GM21723 (cell line): ENCODE measurements around the gene SERTAD3.
A peak's percentile ranks its signal among the peaks of the same experiment; 100 is the strongest.
"Not testable (repeated sequence)": the region's sequence is repeated elsewhere in the genome, so short reads cannot be mapped to it uniquely, and the experiment has no call there.

Experiments used
- ATAC-seq: cut with Tn5 transposase; IDR thresholded peaks from one replicate; pipeline ENCODE4 v1.9.1; 2021; ENCODE audit warnings: mild to moderate bottlenecking, moderate library complexity; ENCODE audit not compliant: unreplicated experiment

SERTAD3 gene

DNA sequence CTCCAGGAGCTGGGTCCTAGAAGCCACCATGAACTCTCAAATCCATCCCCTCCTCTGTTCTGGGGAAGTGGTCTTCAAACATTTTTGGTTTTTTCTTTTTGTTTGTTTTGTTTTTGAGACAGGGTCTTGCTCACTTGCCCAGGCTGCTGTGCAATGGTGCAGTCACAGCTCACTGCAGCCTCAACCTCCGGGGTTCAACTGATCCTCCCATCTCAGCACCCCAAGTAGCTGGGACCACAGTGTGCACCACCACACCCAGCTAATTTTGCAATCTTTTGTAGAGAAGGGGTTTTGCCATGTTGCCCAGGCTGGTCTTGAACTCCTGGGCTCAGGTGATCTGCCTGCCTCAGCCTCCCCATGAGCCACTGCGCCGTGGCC, 14.5 kb upstream of the SERTAD3 start:
- ATAC-seq: no peak

DNA sequence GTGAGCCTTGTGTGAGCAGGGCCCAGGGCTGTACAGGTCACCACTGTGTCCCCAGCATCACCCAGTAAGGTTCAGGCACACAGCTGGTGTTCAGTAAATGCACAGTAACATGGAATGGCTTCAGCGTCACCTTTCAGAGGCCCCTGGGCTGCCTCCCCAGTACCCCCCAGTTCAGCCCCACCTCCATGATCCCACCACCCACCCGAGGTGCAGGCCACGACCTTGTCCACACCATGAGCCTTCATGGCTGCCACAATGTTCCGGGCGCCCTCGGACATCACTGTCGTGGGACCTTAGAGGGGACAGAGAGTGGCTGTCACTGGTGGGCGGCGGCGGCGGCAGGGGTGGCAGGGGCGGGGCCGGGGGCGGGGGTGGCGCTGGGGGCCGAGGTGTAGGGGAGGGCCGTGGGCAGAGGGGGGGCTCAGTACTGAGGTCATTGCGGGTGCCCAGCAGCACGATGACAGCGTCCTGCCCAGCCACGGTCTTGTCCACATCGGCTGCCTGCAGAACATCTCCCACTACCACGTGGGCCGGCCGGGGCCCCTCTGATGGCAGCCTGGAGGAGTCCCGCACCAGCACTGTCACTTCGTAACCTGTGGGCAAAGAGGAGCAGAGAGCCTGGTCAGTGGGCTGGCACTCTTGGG, 13.9 kb upstream of the SERTAD3 start:
- no peak for ATAC-seq

DNA sequence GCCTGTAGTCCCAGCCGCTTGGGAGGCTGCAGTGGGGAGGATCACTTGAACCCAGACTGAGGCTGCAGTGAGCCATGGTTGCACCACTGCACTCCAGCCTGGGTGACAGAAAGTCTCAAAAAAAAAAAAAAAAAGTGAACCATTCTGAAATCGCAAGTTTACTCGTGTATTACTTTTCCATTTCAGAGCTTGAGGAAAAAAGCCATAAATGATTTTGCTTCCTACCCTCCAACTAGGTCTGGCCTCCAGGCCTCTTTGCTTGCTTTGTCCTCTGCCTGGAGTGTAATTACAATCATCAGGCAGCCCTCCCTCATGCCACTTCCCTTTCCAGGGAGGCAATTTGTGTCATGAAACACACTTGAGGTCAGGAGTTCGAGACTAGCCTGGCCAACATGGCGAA, 12.9 kb upstream of the SERTAD3 start:
- no peak for ATAC-seq

DNA sequence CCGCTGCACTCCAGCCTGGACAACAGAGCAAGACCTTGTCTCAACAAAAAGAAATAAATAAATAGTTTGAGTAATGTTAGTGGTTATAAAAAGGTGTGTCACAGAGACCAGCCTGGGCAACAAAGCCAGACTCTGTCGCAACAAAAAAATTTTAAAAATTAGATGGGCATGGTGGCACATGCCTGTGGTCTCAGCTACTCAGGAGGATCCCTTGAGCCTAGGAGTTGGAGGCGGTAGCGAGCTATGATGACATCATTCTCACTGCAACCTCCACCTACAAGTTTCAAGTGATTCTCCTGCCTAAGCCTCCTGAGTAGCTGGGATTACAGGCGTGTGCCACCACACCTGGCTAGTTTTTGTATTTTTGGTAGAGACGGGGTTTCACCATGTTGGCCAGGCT, 9.8 kb upstream of the SERTAD3 start:
- not testable (repeated sequence) for ATAC-seq

DNA sequence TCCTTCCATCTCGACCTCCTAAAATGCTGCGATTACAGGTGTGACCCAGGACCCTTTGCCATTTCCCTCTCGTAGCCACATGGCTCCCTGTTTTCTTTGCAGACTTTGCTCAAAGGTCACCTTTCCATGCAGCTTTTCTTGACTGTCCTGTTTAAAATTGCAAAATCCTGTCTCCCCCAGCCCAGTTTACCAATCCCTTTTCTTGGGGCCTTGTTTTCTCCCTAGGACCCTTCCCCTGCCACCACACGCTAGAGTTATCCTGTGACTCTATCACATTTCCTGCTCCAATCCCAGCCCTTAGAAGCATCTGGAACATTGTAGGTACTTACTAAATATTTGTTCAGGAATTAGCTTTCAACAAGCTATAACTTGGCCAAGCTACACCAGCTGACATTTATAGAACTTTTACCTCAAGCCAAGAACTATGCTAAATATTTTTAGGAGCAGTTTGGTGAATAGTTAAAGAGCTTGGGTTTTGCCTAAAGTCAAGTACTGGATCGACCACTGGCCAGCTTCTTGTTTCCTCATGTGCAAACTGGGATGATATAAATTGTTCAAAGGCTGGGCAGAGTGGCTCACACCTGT, 9.1 kb upstream of the SERTAD3 start:
- ATAC-seq: no peak

DNA sequence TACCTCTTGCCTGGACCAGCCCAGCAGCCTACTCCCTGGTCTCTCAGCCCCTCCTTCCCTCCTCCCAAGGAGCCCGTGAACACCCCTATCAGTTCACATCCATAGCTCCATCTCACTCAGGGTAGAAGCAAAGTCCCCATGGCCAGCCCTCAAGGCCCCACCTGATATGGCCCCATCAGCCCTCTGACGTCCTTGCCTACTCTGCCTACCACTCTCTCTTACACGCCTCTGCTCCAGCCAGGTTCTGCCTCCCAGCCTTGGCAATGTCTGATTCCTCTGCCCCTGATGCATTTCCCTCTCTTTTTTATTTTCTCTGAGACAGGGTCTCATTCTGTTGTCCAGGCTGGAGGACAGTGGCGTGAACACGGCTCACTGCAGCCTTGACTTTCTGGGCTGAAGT, 7.9 kb upstream of the SERTAD3 start:
- ATAC-seq: no peak

DNA sequence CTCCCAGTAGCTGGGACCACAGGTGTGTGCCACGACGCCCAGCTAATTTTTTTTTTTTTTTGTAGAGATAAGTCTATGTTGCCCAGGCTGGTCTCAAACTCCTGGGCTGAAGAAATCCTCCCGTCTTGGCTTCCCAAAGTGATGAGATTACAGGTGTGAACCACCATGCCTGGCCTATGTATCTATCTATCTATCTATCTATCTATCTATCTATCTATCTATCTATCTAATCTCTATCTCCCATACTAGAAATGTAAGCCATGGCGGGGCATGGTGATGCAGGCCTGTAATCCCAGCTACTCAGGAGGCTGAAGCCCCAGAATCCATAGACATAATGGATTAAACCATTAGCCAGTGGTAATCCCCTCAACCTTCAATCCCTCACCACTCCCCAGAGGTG, 6.5 kb upstream of the SERTAD3 start:
- ATAC-seq: no peak

DNA sequence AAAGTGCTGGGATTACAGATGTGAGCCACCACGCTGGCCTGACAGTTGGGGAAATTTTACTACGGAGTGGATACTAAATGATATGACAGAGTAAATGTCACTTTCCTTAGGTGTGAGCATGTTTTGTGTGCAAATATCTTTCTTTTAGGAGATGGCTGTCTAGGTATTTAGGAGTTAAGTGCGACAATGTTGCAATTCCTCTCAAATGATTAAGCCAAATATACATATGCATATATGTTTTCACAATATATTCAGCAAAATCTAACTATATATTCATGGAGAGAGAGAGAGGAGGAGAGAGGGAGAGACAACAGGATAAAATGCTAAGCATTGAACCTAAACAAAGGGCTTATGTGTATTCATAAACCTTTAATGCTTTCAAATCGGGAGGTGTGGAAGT, 5.4 kb upstream of the SERTAD3 start:
- no peak for ATAC-seq

DNA sequence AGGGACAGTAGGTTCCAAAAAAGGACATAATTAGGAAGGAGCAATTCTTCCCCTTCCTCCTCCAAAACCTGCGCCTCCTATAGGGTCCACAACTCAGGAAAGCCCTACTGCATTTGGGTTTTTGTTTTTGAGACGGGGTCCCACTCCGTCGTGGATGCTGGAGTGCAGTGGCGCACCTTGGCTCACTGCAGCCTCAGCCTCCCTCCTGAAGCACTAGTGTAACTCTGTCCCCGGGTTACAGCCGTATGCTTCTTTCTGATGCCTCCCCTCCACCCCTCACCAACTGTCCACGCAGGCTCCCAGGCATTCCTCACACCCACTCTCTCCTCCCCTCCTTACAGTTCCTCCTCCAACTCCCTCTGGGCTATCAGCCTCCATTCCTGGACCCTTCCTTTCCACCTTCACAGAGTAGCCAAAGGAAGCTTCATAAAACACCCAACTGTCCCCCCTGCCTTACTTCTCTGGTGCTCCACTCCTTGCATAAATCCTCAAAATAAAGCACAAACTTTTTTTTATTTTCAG, 2.2 kb upstream of the SERTAD3 start:
- no peak for ATAC-seq

DNA sequence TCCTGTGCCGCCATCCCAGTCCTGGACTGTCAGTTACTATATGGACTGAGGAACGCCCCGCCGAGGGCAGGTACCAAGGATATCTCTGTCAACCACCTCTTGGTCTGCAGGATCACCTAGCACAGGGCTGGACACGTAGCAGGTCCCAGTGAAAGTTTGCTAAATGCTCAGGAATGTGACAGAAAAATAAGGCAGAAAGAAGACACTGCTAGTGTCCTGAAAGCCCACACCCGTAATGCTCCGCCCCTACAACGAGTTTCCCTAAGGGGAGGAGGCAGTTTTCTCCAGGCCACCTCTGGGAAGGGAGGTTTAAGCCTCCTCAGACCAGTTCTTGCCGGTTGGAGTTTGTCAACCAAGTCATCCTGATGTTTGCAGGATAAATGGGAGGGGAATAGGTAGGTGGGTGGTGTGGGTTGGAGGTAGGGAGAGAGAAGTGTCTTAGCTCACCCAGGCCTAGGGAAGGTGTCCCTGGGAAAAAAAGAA, 1.7 kb upstream of the SERTAD3 start:
- no peak for ATAC-seq

DNA sequence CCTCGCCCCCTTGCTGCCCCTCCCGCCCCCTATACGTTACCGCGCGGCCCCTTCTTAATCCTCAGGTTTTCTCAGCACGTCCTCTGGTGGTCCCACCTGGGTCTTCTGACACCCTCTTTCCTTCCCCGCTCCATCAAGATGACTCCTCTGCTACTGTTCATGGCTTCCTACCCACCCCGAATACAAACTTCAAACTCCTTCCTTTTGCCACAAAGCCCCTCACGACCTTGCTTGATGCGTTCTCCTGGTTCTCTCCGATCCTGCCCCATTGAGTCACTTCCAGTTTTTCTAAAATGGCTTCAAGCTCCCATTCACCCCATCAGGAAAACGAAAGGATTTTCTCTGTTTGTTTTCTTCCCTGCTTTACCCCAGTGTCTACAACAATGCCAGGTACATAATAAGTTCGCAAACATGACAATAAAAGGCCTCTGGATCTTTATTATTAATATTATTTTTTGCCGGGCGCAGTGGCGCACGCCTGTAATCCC, 734 bp upstream of the SERTAD3 start:
- no peak for ATAC-seq

DNA sequence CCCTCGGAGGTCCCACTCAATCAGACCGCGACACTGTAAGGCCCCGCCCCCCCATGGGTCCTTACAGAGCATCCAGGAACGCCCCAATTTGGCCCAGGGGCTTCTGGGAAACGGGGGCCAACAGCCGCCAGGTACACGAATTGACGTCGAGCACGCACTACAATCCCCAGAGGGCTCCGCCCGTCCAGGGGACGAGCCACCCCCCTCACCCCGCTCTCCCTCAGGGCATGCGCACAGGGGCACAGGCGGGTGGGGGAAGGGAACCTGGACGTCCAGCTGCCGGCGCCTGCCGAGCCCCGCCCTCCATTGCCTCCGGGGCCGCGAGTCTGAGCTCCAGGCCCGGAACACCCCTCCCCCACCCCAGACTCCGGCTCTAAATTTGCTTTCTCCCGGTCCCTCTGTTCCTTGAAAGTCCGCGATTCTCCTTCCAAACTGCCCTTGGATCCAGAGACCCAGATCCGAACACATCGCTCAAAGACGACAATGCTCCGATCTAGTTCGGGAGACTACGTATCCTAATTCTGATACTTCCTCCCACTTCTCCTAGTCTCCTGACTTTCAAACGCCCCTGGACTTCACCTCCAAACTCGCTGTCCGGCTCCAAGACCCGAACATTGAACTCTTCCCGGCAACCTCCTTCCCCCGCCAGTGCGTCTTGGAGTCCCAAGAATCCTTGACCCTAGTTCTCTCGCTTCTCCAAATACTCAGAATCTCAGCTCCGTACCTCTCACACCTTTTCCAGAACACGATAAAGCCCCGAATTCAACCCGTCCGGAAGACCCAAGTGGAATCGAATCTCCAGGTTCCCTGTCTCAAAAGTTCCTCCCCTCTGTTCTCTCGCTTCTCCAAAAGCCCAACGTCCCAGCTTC, 770 bp downstream of the SERTAD3 start:
- ATAC-seq: peak; percentile 63

DNA sequence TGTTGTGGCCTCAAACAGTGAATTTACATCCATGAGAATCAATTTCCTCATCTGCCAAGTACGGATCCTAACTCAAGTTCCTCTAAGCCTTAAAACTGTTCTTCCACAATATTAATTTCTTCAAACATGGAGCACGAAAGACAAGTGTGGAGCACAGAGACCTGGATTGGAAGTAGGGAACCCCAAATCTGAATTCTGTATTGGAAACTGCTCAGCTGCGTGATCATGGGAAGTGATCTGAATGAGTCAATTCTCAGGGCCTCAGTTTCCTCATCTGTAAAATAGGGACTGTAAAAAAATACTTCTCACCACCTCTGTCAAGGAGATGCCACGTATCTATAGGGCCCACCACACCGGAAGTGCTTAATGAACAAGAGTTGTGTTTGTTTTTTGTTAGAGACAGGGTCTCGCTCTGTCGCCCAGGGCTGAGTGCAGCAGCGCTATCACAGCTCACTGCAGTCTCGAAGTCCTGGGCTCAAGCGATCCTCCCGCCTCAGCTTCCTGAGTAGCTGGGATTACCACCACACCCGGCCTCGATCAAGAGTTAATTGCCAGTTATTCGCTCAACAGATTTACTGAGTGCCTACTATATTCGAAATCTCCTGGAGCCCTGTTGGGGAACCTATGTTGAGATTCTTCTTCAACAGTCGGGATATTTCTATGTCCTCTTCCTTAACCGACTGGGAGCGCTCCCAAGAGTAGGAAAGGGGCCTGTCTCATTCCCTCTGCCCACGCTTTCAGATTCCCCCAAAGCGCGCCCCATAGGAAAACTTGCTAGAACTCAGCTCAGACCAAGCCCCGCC, 1.6 kb downstream of the SERTAD3 start:
- ATAC-seq: no peak

DNA sequence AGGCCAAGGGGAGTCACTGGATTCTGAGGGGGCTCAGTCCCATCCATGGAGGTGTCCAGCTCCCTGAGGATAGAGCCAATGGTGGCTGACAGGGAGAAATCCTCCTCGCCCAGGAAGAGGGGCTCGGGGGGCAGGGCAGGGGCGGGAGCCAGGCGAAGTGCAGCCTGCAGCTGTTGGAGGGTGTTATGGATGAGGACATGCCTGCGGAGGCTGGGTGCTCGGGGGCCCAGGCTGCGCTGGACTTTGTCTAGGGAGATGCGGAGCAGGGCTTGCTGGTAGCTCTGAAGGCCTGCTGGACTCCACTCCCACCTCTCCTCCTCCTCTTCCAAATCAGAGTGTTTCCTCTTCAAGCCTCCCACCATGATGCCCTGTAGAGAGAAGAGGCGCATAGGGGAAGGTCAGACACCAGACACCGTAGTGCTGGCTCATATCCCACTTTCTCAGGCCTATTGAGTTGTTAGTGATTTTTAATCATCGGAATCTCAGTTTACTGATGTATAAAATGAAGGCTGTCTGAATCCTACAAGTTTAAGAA, 2.3 kb downstream of the SERTAD3 start:
- ATAC-seq: no peak

DNA sequence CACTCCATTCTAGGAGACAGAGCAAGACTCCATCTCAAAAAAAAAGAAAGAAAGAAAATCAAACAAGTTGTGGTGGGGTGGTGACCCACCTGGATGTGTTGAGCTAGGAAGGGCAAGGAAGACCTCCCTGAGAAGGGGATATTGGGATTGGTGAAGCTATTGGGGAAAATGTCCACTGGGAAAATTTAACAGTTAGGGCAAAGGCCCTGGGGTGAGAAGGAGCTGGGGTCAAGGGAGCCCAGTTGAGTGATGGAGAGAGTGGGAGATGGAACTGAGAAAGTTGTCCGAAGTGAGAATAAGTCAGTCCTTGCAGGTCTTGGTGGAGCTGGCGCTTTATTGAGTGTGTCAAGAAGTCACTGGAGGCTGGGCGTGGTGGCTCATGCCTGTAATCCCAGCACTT, 5.9 kb downstream of the SERTAD3 start:
- ATAC-seq: no peak

DNA sequence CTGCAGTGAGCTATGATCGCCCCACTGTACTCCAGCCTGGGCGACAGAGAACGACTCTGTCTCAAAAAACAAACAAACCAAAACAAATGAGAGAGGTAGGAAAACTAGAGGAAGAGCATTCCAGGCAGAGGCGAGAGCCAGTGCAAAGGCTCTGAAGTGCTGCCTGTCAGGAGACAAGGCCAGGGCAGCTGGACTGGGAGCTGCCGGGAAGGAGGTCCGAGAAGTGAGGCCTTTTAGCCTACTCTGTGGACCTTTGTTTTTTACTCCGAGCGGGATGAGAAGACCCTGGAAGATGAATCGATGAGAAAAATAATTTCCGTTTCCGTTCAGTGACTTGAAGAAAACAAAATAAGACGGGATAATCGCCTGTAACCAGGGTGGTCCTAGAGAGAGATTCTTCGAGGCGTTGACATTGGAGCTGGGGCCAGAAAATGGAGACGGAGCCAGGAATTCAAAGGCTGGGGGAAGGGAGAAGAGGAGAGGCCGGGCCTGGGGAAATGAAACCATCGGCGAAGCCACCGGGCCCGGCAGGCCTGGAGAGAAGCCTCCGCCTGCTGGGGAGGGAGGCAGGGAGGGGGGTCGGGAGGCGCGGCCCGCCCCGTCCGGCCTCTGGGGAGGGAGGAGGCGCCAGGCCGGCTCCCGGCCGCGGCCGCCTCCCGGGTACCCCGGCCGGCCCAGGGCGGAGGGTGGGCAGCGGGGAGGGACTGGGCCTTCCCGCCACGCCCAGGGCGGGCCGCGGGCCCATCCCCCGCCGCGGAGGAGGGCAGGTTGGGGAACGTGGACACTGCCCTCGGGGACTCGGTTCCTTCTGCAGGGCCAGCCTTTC, 10.5 kb downstream of the SERTAD3 start:
- ATAC-seq: no peak

DNA sequence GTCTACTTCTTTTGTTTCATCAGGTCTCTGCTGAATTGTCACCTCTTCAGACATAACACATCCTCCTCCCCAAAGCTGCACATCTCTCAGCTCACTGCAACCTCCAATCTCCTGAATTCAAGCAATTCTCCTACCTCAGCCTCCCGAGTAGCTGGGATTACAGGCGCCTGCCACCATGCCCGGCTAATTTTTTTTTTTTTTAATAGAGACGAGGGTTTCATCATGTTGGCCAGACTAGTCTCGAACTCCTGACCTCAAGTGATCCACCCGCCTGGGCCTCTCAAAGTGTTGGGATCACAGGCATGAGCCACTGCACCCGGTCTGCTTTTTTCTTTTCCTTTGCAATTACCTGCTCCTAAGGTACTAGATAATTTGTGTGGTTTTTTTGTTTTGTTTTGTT, 11.4 kb downstream of the SERTAD3 start:
- not testable (repeated sequence) for ATAC-seq

DNA sequence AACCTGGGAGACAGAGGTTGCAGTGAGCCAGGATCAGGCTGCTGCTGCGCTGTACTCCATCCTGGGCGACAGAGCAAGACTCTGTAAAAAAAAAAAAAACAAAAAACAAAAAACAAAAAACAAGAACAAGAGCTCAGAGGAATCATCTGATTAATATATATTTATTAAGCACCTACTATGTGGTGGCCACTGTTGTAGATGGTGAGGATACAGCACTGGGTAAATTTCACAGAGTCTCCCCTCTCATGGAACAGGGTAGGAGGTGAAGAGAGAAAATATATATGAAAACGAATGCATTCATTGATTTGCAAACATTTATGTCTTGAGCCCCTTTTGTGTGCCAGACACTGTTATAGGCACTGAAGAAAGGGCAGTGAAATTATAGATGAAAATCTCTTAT, 12.4 kb downstream of the SERTAD3 start:
- ATAC-seq: no peak

DNA sequence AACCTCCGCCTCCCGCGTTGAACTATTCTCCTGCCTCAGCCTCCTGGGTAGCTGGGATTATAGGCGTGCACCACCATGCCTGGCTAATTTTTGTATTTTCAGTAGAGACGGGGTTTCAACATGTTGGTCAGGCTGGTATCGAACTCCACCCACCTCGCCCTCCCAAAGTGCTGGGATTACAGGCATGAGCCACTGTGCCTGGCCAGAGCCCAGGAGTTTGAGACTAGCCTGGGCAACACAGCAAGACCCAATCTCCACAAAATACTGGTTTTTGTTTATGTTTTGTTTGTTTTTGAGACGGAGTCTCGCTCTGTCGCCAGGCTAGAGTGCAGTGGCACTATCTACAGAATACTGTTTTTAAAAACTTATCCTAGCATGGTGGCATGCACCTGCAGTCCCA, 13.9 kb downstream of the SERTAD3 start:
- ATAC-seq: not testable (repeated sequence)

DNA sequence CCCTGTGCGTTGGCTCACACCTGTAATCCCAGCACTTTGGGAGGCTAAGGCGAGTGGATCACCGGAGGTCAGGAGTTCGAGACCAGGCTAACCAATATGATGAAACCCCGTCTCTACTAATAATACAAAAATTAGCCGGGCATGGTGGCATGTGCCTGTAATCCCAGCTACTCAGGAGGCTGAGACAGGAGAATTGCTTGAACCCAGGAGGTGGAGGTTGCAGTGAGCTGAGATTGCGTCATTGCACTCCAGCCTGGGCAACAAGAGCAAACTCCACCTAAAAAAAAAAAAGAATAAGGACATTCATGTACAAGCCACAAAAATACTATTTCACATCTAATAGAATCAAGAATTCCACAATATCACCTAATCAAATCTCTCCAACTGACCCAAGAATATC, 15.9 kb downstream of the SERTAD3 start:
- not testable (repeated sequence) for ATAC-seq
